ENCODE measurements around the gene TTC7B. TPM values are rescaled to one million over a fixed set of nuclear protein-coding genes. Genes with fewer than 3 reads are reported as not detected.

TTC7B gene
- total and polyA plus RNA-seq, 2 of the 8 experiments (the other 6 are each of a cell fraction or from before 2014, with no cell fraction given) = 23.7 to 34.0 TPM

DNA sequence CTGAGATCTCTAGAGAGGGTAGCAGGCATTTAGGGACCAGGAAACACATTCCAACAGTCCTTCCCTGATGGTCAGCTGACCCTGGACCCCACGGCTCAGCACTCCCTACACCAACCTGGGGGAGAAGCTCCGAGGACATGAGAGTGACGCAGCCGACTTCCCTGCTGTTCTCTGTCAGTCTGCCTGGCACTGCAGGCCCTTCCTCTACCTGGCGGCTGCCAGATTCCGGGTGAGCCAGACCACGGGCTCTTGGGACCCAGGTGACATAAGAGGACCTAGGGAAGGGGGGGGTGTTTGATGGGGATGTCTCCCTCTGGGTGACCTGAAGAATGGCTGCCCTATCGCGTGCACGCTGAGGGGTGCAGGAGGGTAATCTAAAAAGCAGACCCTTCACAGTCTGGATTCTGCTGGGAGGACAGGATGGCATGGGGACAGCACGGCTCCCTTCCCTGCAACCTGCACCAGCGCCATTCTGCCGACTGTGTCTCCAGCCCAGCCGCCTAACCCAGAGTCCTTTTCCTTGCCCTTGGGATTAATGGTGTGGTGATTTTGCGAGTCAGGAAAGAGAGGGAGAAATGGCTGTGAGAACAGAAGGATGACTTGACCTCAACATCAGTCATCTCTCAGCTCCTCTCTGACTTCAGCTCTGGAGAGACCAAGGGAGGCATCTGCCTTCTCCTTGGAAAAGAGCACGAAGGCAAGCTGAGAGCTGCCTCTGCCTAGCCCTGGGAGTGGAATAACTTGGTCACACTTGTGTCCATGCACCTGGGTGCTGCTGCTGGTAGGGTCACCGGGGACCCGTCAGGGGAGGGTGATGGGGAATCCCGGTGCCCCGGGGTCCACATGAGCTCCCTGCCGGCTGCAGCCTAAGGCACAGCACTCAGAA lies 260.9 kb downstream of the TTC7B start (continued):
- TF ChIP-seq EP300 (IDR thresholded peaks at IDR 0.05; ENCODE audit: borderline replicate concordance in 1 of 2, low read depth in 2 of 2, low read length in 2 of 2) (no peak), ZNF274 (IDR thresholded peaks at IDR 0.05; ENCODE audit: borderline replicate concordance, extremely low read depth, low read length) (no peak)
